Measurements from ENCODE around the gene DCP2.

DNA sequence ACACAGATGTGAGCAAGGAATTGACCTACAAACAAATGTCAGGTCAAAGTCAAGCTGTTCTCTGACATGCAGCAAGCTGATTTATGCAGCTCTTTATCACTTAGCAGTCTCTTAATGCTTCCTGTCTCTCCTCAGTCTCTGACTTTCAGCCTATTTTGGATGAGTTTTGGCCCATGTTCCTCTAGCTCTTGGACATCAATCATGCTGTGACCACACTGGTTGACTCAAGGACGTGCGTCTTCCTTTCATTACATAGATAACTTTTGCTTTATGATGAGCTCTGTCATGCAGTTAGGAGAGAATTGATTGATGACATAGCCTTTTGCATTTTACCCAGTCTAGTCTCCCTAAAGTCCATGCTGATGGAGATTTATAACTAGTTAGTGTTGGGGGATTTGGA, 45.1 kb upstream of the DCP2 start:
- TF ChIP-seq ZNF404 (tag by site-specific recombination; IDR thresholded peaks at IDR 0.05) (no peak), HOXC10 (CRISPR knock-in tag; IDR thresholded peaks at IDR 0.05) (no peak), SP2 (tag by site-specific recombination; IDR thresholded peaks at IDR 0.05) (no peak), ZNF626 (tag by site-specific recombination; IDR thresholded peaks at IDR 0.05) (no peak)
- TF ChIP-seq, protein P1, sequence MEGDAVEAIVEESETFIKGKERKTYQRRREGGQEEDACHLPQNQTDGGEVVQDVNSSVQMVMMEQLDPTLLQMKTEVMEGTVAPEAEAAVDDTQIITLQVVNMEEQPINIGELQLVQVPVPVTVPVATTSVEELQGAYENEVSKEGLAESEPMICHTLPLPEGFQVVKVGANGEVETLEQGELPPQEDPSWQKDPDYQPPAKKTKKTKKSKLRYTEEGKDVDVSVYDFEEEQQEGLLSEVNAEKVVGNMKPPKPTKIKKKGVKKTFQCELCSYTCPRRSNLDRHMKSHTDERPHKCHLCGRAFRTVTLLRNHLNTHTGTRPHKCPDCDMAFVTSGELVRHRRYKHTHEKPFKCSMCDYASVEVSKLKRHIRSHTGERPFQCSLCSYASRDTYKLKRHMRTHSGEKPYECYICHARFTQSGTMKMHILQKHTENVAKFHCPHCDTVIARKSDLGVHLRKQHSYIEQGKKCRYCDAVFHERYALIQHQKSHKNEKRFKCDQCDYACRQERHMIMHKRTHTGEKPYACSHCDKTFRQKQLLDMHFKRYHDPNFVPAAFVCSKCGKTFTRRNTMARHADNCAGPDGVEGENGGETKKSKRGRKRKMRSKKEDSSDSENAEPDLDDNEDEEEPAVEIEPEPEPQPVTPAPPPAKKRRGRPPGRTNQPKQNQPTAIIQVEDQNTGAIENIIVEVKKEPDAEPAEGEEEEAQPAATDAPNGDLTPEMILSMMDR (tag by site-specific recombination; IDR thresholded peaks at IDR 0.05): no peak
- TF ChIP-seq, protein P2, sequence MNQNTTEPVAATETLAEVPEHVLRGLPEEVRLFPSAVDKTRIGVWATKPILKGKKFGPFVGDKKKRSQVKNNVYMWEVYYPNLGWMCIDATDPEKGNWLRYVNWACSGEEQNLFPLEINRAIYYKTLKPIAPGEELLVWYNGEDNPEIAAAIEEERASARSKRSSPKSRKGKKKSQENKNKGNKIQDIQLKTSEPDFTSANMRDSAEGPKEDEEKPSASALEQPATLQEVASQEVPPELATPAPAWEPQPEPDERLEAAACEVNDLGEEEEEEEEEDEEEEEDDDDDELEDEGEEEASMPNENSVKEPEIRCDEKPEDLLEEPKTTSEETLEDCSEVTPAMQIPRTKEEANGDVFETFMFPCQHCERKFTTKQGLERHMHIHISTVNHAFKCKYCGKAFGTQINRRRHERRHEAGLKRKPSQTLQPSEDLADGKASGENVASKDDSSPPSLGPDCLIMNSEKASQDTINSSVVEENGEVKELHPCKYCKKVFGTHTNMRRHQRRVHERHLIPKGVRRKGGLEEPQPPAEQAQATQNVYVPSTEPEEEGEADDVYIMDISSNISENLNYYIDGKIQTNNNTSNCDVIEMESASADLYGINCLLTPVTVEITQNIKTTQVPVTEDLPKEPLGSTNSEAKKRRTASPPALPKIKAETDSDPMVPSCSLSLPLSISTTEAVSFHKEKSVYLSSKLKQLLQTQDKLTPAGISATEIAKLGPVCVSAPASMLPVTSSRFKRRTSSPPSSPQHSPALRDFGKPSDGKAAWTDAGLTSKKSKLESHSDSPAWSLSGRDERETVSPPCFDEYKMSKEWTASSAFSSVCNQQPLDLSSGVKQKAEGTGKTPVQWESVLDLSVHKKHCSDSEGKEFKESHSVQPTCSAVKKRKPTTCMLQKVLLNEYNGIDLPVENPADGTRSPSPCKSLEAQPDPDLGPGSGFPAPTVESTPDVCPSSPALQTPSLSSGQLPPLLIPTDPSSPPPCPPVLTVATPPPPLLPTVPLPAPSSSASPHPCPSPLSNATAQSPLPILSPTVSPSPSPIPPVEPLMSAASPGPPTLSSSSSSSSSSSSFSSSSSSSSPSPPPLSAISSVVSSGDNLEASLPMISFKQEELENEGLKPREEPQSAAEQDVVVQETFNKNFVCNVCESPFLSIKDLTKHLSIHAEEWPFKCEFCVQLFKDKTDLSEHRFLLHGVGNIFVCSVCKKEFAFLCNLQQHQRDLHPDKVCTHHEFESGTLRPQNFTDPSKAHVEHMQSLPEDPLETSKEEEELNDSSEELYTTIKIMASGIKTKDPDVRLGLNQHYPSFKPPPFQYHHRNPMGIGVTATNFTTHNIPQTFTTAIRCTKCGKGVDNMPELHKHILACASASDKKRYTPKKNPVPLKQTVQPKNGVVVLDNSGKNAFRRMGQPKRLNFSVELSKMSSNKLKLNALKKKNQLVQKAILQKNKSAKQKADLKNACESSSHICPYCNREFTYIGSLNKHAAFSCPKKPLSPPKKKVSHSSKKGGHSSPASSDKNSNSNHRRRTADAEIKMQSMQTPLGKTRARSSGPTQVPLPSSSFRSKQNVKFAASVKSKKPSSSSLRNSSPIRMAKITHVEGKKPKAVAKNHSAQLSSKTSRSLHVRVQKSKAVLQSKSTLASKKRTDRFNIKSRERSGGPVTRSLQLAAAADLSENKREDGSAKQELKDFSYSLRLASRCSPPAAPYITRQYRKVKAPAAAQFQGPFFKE (tag by site-specific recombination; IDR thresholded peaks at IDR 0.05; ENCODE audit: borderline replicate concordance): no peak
- TF ChIP-seq, protein P3, sequence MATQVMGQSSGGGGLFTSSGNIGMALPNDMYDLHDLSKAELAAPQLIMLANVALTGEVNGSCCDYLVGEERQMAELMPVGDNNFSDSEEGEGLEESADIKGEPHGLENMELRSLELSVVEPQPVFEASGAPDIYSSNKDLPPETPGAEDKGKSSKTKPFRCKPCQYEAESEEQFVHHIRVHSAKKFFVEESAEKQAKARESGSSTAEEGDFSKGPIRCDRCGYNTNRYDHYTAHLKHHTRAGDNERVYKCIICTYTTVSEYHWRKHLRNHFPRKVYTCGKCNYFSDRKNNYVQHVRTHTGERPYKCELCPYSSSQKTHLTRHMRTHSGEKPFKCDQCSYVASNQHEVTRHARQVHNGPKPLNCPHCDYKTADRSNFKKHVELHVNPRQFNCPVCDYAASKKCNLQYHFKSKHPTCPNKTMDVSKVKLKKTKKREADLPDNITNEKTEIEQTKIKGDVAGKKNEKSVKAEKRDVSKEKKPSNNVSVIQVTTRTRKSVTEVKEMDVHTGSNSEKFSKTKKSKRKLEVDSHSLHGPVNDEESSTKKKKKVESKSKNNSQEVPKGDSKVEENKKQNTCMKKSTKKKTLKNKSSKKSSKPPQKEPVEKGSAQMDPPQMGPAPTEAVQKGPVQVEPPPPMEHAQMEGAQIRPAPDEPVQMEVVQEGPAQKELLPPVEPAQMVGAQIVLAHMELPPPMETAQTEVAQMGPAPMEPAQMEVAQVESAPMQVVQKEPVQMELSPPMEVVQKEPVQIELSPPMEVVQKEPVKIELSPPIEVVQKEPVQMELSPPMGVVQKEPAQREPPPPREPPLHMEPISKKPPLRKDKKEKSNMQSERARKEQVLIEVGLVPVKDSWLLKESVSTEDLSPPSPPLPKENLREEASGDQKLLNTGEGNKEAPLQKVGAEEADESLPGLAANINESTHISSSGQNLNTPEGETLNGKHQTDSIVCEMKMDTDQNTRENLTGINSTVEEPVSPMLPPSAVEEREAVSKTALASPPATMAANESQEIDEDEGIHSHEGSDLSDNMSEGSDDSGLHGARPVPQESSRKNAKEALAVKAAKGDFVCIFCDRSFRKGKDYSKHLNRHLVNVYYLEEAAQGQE (tag by site-specific recombination; IDR thresholded peaks at IDR 0.05): no peak
- TF ChIP-seq, protein P4, sequence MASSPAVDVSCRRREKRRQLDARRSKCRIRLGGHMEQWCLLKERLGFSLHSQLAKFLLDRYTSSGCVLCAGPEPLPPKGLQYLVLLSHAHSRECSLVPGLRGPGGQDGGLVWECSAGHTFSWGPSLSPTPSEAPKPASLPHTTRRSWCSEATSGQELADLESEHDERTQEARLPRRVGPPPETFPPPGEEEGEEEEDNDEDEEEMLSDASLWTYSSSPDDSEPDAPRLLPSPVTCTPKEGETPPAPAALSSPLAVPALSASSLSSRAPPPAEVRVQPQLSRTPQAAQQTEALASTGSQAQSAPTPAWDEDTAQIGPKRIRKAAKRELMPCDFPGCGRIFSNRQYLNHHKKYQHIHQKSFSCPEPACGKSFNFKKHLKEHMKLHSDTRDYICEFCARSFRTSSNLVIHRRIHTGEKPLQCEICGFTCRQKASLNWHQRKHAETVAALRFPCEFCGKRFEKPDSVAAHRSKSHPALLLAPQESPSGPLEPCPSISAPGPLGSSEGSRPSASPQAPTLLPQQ (tag by site-specific recombination; IDR thresholded peaks at IDR 0.05): no peak
- TF ChIP-seq, protein P5, sequence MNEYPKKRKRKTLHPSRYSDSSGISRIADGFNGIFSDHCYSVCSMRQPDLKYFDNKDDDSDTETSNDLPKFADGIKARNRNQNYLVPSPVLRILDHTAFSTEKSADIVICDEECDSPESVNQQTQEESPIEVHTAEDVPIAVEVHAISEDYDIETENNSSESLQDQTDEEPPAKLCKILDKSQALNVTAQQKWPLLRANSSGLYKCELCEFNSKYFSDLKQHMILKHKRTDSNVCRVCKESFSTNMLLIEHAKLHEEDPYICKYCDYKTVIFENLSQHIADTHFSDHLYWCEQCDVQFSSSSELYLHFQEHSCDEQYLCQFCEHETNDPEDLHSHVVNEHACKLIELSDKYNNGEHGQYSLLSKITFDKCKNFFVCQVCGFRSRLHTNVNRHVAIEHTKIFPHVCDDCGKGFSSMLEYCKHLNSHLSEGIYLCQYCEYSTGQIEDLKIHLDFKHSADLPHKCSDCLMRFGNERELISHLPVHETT (tag by site-specific recombination; IDR thresholded peaks at IDR 0.05): no peak

Measured in HEK293 (cell line).